G401 (cell line): ENCODE data around the gene EN1. TPM values are rescaled to one million over a fixed set of nuclear protein-coding genes. Genes with fewer than 3 reads are reported as not detected.

ENCODE experiments used
- DNase-seq: peaks from one replicate; pipeline ENCODE4 v3.0.0-alpha.2; 2015; ENCODE audit warnings: low spot score
- in situ Hi-C: cut with HindIII; loops from 2 replicates; pipeline ENCODE4 v1.10.0; 2016; ENCODE audit warnings: low sequenced_read_pairs, mixed read lengths
- total RNA-seq: library from RNA; depleted of rRNA; stranded (reverse); fragments of >200 nt; shearing (Covaris generic); gene quantifications from 2 replicates; pipeline ENCODE4 v1.2.3, GENCODE V29; 2014; rRNA removed

The EN1 gene
- total RNA-seq = not detected in 2 replicates

DNA sequence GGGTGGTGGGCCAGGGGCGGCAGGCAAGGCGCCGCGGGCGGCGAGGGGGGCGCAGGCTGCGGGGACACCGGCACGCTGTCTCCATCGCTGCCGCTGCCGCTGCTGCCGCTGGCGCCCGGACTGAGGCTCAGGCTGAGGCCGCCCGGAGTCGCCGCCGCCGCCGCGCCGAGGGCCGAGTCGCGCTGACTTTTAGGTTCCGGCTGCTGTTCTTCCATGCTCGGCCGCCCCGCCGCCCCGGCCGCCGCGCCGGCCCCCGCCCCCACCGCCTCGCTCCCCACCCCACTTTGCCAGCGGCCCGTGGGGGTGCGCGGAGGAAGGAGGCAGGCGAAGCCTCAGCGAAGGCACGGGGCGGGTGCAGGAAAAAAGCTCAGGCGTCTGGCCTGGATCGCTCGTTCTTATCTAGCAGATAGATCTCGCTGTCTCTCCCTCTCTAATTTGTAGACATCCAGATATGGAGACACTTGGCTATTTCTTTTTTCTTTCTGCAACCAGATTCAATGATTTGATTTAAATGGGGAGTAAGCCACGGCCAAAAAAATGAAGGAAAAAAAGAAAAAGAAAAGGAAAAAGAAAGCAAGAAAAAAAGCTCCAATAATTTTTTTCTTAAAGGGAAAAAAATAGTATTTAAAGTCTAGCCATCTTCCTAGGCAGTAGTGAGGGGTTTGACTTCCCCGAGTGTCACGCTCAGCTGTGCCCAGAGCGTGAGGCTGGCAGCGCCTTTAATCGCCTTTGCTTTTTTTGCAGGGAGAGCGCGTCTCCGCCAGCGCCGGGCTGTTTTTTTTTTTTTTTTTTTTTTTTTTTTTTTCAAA lies at the start of gene EN1:
EN1 (minus strand) TSS at position 696 of the 809 bp plus-strand sequence; CDS start at position 215, 481 bp downstream.
- in situ Hi-C loops = no loop called here

DNA sequence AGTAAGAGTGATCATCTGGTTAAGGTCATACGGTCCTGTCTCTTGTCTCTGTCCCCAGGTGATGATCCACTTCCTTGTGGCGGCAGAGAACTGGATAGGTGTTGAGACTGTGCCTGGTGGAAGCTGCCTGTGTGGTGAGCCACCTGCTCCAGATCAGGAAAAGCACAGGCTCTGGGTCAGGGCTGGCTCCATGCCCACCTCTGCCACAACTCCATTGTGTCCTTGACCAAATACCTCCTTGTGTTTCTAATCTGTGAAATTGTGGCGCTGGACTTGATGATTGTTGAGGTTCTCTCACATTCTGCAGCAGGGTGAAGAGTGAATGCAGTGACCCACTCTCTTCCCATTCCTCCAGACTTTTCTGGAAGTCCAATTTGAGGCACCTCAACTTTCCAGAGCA lies 45.7 kb upstream of the EN1 start:
- in situ Hi-C loops = no loop called here

More for the DNA sequence above, at the start of gene EN1:
- DNase-seq = no peak

DNA sequence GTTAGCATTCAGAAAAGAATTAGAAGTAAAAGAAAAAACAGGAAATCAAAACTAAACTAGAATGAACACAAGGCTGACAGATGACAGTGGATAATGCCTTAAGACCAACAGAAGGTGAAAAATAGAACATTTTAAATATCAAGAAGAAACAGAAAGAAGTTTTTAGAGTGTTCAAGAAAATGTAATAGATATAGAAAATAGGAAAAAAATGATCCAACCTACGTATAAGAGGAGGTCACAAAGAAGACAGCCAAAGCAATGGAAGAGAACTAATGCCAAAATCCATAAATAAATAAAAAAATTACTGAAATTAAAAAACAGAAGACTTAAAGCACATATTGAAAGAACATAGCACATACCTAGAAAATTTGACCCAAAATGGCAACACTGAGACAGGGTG lies 42.5 kb upstream of the EN1 start:
- no peak for DNase-seq
- in situ Hi-C loops = no loop called here

More for the DNA sequence above, 45.7 kb upstream of the EN1 start:
- no peak for DNase-seq

DNA sequence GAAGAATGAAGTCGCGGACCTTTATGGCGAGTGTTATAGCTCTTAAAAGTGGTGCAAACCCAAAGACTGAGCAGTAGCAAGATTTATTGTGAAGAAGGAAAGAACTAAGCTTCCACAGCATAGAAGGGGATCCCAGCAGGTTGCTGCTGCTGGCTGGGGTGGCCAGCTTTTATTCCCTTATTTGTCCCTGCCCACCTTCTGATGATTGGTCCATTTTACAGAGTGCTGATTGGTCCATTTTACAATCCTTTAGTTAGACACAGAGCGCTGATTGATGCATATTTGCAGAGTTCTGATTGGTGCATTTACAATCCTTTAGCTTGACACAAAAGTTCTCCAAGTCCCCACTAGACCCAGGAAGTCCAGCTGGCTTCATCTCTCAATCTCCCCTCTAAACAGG lies 36.3 kb upstream of the EN1 start:
- in situ Hi-C loops = no loop called here
- no peak for DNase-seq

DNA sequence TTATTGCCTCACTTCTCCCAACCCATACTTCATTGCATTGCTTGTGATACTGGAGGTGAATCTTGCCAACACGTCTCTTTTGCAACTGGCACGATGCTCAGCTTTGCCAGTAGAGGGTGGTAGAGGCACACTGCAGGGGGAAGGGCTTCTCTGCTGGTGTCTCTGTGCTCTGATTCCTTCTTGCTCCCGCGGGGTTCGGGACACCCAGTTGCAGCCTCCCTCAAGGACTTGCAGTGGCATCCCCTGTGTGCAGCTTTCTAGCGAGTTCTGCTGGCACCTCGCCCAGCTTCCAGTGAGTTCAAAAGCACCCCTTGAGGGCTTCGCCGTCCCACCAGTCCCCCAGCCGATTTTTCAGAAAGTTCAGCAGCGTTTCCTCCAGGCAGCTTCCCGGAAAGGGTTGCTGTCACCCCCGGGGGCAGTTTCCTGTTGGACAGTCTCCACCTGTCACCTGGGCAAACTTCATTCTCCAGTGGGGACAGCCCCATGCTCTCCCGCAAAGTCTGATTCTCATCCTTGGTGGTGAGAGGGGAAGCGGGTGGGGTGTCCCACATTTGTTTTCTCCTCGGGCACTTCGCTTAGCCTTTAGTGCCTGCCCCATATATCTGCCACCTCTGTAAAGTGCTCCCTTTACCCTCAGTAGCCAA lies 35.4 kb upstream of the EN1 start:
- DNase-seq = peak; percentile 35
- in situ Hi-C loops = no loop called here

DNA sequence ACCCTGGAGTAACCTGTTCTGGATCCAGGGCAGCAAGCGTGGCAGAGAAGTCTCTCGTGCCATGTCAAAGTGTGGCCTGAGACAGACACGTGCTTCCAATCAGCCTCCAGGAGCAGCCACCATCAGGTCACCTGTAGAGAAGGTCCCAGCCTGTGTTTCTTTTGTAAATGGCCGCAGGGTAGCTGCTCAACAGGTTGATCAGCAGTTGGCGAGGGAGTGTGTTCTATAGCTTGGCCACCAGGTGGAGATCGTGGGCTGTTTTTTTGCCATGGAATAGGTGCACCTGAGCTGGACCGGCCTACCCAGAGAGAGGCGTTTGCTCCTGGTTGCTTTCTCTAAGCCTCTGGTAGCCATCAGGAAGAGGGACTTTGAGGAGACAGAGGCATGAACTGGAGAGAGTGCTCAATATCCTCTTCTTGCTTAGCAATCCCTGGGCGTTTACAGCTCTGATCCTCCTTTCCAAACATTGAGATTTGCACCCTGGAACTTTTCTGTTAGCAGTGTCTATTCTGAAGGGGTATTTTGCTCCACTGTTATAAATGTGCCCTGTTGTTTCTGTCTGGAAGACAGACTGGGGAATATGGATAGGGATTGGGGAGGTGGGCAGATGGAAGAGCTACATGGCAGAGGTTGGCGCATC lies 34.2 kb upstream of the EN1 start:
- in situ Hi-C loops = no loop called here
- peak; percentile 71 for DNase-seq

DNA sequence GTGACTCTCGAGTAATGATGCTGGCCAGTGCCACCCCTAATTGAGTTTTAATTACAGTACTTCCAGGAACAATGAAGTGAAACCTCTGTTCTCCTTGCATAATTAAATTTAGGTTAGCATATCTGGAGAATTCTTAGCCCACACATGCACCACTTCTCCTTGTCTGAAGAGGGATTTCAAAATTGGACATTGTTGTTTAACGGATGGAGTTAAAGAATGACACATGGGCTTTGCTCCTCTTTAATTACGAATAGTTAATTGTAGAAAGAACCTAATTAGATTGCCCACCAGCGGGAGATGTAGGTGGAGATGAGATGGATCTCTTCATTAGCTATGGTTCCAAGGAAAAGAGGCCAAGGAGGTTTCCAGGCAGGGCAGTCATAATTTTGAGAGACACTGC lies 33.1 kb upstream of the EN1 start:
- in situ Hi-C loops = no loop called here
- no peak for DNase-seq

DNA sequence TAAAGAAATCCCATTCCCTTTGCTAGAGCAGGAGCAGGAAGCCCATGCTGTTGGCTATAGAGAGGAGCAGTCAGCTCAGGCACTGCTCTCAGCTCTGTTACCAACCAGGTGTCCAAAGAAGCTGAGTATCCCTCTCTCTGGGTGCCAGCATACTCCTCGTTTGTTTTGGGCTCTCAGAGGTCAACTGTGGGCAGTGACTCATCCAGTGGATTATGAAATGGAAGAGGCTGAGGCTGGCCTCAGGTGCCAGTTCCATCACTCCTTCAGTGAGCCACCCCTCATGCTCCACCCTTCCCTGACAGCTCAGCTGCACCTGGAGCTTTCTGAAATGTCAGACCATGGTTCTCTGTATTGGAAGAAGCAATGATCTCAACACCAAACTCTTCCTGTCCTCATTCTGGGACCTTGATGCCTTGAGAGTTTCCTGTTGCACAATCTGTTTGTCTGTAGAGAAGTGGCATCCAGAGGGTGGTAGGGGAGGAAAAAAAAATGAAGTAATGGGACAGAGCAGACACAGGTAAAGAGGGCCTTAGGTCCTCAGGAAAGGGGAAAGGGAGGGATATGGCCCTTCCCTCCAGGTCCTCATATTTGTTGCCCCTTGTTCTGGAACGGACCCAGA lies 31.2 kb upstream of the EN1 start:
- in situ Hi-C loops = no loop called here
- no peak for DNase-seq

DNA sequence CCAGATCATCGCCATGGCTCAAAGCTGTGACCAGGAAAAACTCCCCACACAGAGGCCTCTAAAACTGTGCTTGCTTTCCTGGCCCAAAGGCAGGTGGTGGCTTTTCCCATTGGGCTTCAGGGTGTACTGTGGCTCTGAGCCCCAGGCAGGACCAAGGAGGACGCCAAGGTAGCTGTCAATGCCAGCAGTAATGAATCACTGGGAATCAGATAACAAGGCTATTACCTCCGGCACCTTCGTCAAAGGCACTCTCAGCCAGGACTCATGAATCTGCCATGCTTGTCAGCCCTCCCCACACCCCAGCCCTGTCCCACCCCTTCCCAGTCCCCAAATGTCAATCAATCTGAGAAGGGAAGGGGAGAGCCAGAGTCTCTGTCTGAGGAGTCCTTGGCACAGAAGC lies 27.9 kb upstream of the EN1 start:
- in situ Hi-C loops = no loop called here
- DNase-seq = no peak

DNA sequence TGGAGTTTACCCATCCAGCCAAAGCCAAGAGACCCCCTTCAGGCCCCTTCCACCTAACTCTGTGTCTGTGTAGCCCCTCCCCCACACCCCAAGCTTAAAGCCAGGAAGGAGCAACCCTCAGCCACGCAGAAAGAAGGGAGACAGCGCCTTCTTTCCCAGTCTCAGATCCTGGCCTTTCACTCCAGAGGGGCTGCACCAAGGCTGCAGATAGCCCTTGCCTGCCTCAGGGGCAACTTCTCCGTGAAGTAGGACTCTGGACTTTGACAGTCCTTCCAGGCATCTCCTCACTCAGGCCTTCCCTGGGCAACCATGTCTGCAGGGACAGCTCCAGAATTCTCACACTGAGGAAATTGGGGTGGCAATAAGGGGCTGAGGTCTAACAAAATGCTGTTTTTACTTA lies 26.9 kb upstream of the EN1 start:
- no peak for DNase-seq
- in situ Hi-C loops = no loop called here

DNA sequence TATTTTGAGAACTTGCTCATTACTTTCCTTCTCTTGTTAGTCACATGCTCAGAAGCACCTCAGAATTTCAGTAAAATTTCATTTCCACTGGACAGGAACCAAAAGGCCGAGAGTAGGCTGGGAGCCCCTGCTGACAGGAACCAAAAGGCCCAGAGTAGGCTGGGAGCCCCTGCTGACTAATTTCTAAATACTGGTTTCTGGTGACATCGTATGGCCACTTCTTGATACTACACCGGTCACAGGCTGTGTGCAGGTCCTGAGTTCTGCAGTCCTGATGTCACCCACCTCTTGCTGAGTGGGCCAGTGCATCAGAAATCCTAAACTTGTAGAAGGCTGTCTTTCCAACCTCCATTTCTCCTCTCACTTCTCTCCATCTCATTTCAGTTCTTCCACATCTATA lies 17.7 kb upstream of the EN1 start:
- in situ Hi-C loops = no loop called here
- DNase-seq = peak; percentile 26

DNA sequence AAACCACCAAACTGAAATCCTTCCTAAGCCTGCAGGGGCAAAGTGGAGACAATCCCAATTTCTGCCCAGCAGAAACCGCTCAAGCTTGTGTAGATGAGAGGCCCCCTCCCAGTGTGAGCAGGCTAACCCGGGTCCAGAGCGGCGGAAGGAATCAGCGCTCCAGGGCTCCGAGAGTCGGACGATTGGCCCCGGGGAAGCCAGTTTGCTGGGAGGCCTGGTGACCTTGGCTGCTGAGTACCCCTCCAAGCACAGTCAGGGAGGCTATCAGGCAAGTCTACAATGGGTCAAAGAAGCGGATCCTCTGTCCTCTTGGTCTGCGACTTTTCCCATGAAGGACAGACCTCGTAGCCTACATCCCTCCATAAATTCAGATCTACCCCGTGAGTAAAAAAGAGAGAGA lies 16.8 kb upstream of the EN1 start:
- in situ Hi-C loops = no loop called here

DNA sequence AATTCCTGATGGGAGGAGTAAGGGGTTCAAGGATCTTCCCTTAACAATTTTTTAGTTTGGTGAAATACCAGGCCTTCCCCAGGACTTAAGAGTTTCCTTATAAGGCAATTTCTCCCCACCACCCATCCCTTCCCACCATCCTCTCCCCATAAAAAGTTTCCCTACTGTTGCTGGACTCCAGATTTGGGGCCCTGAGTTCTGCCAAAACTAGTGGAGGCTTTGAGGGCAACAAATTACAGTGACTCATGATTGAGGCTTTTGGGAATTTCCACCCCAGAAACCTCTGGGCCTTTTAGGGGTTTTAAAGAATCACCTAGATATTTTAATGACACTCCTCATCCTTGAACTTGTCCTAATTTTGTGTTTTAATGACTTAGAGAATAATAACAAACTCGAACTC lies 14.3 kb upstream of the EN1 start:
- no peak for DNase-seq
- in situ Hi-C loops = no loop called here

More for the DNA sequence above, 16.8 kb upstream of the EN1 start:
- DNase-seq = no peak

DNA sequence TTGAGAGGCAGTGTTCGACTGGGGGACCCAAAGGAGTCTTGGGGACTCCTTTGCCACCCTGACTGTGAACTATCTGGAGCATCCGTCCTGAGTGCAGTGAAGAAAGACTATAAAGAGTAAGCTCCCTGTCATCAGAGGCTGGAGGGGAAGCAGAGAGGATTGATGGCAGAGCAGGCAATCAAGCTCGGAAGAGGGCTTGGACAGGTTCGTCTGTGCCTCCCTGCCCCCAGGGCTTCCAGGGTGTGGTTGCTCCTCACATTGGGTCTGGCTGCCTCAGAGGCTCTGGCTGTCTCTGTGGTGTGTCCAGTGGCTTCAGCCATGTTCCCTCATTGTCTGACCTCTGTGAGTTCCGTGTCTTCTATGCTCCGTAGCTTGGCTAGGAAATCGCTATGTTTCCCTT lies 13.8 kb upstream of the EN1 start:
- in situ Hi-C loops = no loop called here
- no peak for DNase-seq

DNA sequence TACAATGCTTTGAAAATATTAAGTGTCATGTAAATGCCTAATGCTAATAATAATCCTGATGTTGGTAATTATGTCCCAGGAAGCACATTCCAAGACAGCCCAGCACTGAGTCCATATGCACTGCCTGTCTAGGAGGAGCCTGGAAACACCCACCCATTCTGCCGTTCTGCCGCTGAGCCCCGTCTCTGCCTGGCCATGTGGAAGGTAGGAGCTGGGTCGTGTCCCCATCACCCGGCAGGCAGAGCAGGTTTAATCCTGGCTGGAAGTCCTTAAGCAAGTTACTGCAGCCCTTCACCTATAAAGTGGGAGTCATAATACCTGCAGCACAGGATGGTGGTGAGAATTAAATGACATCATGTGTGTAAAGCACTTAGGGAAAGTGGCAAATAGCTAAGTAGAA lies 13.1 kb upstream of the EN1 start:
- in situ Hi-C loops = no loop called here
- no peak for DNase-seq

DNA sequence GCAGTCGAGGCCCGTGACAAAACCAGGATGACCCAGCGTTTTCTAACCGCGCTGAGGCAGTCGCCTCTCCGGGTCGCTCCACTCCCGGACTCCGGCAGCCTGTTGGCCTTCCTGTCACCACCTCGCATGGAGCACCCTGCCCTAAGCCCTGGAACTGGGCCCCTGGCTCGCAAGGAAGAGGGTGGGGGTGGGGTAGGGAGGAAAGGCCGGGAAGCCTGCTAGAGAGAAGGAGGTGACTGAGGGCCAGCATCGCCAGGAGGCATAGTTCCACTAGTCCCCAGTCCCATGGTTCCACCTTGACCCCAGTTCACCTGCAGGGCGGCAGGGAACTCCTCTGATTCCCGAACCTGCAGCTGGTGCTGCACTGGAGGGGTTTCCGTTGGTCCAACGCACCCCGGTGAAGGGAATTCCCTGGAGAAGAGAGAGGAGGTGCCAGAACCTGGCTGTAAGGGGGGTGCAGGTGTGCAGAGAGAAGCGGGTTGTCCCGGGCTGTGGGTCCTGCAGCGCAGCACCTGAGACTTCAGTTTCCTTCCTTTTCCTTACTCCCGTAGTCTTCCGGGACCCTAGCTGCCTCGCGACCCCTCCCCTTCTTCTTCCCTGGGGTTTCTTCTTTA lies 11.8 kb upstream of the EN1 start:
- no peak for DNase-seq
- in situ Hi-C loops = no loop called here

DNA sequence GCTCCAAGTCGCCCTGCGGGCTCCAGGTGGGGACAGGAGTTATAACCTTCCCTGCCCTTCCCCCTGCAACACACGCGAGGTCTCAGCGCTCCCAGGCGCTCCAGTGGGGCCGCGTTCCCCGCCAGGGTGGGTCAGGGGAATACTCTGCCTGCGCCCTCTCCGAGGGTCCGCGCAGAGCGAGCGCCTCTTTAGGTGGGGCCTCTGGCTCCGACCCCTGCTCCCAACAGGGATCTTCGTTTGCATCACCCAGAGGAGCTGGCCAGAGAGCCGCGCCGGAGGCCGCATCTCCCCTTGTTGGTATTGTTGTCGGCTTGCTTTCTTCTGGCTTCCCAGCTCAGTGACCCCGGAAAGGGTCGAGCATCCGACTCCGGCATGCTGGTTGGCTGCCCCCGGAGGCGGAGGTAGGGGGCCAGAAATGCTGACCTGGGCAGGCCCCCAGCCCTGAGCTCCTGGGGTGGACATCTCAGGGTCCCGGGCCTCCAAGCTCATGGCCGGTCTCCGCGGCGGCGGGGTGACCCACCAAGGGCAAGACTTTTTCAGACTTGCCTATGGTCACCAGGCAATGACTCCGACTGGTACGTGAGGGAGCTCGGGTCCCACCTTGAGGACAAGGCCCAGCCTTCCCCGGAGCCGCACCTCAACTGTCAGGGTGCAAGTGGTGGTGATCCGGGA lies 11.2 kb upstream of the EN1 start:
- no peak for DNase-seq
- in situ Hi-C loops = no loop called here

DNA sequence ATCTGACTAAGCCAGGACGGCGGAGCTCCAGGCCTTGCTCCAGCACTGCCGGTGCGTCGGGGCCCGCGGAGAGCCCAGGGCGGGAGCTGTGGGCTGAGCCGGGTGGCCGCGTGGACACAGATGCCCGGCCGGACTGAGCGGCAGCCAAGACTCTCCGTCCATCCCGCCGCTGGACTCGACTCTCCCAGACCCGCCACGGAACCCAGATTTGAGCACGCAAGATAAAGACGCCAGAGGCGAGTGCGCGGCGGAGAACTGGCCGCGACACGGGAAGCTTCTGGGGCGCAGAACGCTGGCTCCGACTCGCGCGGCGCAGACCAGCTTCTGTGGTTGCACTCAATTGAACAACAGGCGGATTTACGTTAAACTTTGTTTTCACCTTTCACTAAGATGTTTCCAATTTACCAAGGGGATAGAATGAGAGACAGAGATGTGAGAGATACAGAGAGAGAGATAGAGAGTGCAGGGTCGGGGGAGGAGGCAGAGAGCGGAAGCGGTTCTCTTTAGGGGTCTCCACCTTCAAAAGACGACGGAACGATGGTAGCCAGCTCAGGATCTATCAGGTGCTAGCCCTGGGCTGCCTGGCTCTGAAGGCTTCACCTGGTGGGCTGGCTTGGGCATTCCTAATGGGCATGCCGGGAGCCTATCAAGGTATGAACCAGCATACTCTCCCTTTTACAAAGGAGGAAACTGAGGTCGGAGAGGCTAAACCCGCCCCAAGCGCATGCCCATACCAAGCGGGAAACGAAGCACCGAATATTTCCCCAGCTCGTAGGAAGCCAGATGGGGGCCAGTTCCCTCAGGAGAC lies 10.4 kb upstream of the EN1 start:
- in situ Hi-C loops = no loop called here
- DNase-seq = no peak
